Esophagus muscularis mucosa (tissue), 4 donors: ENCODE data around the gene C3orf80. TPM values are rescaled to one million over a fixed set of nuclear protein-coding genes. Genes with fewer than 3 reads are reported as not detected.

Experiments
- DNase-seq: peaks from one replicate; pipeline ENCODE4 v3.0.0-alpha.2; 2017; ENCODE audit errors: extremely low spot score
- H3K27ac ChIP-seq, 4 donors: fragments of 200-600 bp; sonication (generic); replicated peaks in 1 of 4; 1 replicate in 3 of 4; 2 replicates in 1 of 4; pipeline ENCODE4 v1.5.1; 2016 to 2019; ENCODE audit warnings: mild to moderate bottlenecking in 1 of 4
- H3K27me3 ChIP-seq, 4 donors: fragments of 200-600 bp; sonication (generic); one replicate each; pipeline versions ENCODE4 v1.5.1 to v1.6.0; 2016 to 2019
- H3K36me3 ChIP-seq, 4 donors: fragments of 200-600 bp; sonication (generic); one replicate each; pipeline ENCODE4 v1.5.1; 2016 to 2019
- H3K4me1 ChIP-seq, 4 donors: fragments of 200-600 bp; sonication (generic); one replicate each; pipeline ENCODE4 v1.5.1; 2016 to 2019
- H3K4me3 ChIP-seq, 4 donors: fragments of 200-600 bp; sonication (generic); 1 replicate in 2 of 4; 2 replicates in 2 of 4; pipeline ENCODE4 v1.5.1; 2016 to 2019; ENCODE audit warnings: mild to moderate bottlenecking in 4 of 4, moderate library complexity in 1 of 4
- H3K9me3 ChIP-seq, 4 donors: fragments of 200-600 bp; sonication (generic); 1 replicate in 3 of 4; 2 replicates in 1 of 4; pipeline ENCODE4 v1.5.1; 2016 to 2019
- CTCF ChIP-seq, 3 experiments: fragments of 200-600 bp in 2 of 3; fragments of 450-650 bp in 1 of 3; sonication (generic) in 2 of 3; IDR thresholded peaks; one replicate each; pipeline ENCODE4 v1.5.1; 2017 to 2019; ENCODE audit warnings: antibody characterized with exemption in 3 of 3, mild to moderate bottlenecking in 2 of 3, moderate library complexity in 1 of 3
- EP300 ChIP-seq: sonication (generic); formaldehyde crosslinking; IDR thresholded peaks from one replicate; pipeline ENCODE4 v1.6.1; 2017; ENCODE audit warnings: antibody characterized with exemption
- POLR2A ChIP-seq: fragments of 450-650 bp; IDR thresholded peaks from one replicate; pipeline ENCODE4 v1.6.1; 2017; ENCODE audit warnings: antibody characterized with exemption, moderate library complexity, mild to moderate bottlenecking, low read depth
- POLR2AphosphoS5 ChIP-seq, 2 donors: sonication (generic); formaldehyde crosslinking; IDR thresholded peaks; one replicate each; pipeline ENCODE4 v1.6.1; 2017; ENCODE audit warnings: antibody characterized with exemption in 2 of 2
- WGBS: methylation state at CpG from one replicate; pipeline ENCODE4 v1.1.5; 2018; 5-methylcytosine and 5-hydroxymethylcytosine counted together
- intact Hi-C: fragments of 100-400 bp; cut with DNase I; formaldehyde crosslinking; loops from one replicate; pipeline ENCODE4 v1.15.1; 2023
- total RNA-seq, 4 donors: library from RNA; depleted of rRNA; stranded (reverse); fragments of >200 nt; gene quantifications; one replicate each; pipeline versions ENCODE4 v1.1.0 to v1.2.1, GENCODE V29; 2016

The C3orf80 gene
- total RNA-seq, 4 donors from 2014 or later: under 0.01 to 0.26 (median 0.17) TPM

DNA sequence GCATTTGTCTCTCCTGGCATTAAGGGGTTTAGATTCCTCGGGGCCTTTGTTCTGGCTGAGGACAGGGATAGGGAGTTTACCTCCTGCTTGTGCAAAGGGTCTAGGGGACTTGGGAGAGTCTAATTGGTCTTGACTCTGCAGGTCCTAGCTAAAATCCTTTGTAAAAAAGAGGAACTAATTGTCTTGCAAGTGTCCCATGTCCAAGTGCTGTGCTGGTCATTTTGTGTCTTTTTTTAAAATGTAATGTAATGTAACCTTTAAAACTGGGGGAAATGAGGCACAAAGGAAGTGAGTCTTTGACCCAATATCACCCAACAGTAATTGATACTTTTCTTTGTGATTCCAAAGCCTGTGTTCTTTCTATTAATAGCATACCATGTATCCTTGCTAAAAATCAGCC, 14.9 kb upstream of the C3orf80 start:
- no peaks in the 10 kb centered on the region for H3K27me3 ChIP-seq
- no peaks in the 10 kb centered on the region for H3K4me1 ChIP-seq
- H3K9me3 ChIP-seq: no peaks in the 10 kb centered on the region
- no peak overlapping the region for H3K27ac ChIP-seq
- WGBS: 100% methylated on average over 1 of the region's 1 CpG
- no peaks in the 10 kb centered on the region for H3K36me3 ChIP-seq
- intact Hi-C loops: no loop called here
- no peak overlapping the region for H3K4me3 ChIP-seq
- DNase-seq: peak; percentile 55
- TF ChIP-seq POLR2AphosphoS5 (IDR thresholded peaks at IDR 0.05) (no peak), CTCF (IDR thresholded peaks at IDR 0.05) (no peak), EP300 (no peak), POLR2A (no peak)

GRCh38 chr3:160210799-160211221, 14.4 kb upstream of the C3orf80 start:
- H3K9me3 ChIP-seq: no peaks in the 10 kb centered on the region
- no peak for DNase-seq
- intact Hi-C loops: no loop called here
- no peak overlapping the region for H3K27ac ChIP-seq
- H3K36me3 ChIP-seq: no peaks in the 10 kb centered on the region
- H3K4me3 ChIP-seq: no peak overlapping the region
- TF ChIP-seq POLR2A (no peak), EP300 (no peak), POLR2AphosphoS5 (IDR thresholded peaks at IDR 0.05) (no peak), CTCF (IDR thresholded peaks at IDR 0.05) (no peak)
- H3K4me1 ChIP-seq: no peaks in the 10 kb centered on the region
- 76% methylated on average over 1 of the region's 1 CpG for WGBS
- H3K27me3 ChIP-seq: no peaks in the 10 kb centered on the region

GRCh38 chr3:160213191-160213590, 12.0 kb upstream of the C3orf80 start:
- intact Hi-C loops: no loop called here
- TF ChIP-seq POLR2A: no peak
- Histone ChIP-seq H3K36me3 (no peaks in the 10 kb centered on the region), H3K27me3 (no peaks in the 10 kb centered on the region), H3K4me3 (no peak overlapping the region), H3K27ac (no peak overlapping the region), H3K4me1 (no peaks in the 10 kb centered on the region), H3K9me3 (no peaks in the 10 kb centered on the region)
- no peak for DNase-seq
- 85% methylated on average over 1 of the region's 1 CpG for WGBS

- TF ChIP-seq POLR2A (no peak), POLR2AphosphoS5 (IDR thresholded peaks at IDR 0.05) (no peak), CTCF (IDR thresholded peaks at IDR 0.05) (no peak), EP300 (no peak)
- Histone ChIP-seq H3K36me3 (no peaks in the 10 kb centered on the region), H3K27ac (no peak overlapping the region), H3K4me1 (no peaks in the 10 kb centered on the region), H3K27me3 (no peaks in the 10 kb centered on the region), H3K4me3 (no peak overlapping the region), H3K9me3 (no peaks in the 10 kb centered on the region)
- no peak for DNase-seq
- WGBS: 63% methylated on average over 4 of the region's 4 CpGs
- intact Hi-C loops: no loop called here
Observed at GRCh38 chr3:160217675-160218074, 7.5 kb upstream of the C3orf80 start.

DNA sequence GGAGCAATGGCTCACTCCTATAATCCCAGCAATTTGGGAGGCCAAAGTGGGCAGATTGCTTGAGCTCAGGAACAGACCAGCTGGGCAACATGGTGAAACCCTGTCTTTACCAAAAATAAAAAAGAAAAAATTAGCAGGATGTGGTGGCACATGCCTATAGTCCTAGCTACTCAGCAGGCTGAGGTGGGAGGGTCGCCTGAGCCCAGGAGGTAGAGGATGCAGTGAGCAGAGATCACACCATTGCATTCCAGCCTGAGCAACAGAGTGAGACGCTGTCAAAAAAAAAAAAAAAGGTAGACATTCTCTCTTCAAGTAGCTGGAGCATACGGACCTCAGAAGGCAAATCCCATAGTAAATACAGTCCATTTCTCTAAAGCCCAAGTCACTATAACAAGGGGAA, 7.1 kb upstream of the C3orf80 start:
- H3K4me3 ChIP-seq: no peak overlapping the region
- WGBS: 65% methylated on average over 3 of the region's 3 CpGs
- intact Hi-C loops: no loop called here
- H3K4me1 ChIP-seq: no peaks in the 10 kb centered on the region
- H3K27me3 ChIP-seq: no peaks in the 10 kb centered on the region
- no peaks in the 10 kb centered on the region for H3K9me3 ChIP-seq
- TF ChIP-seq POLR2AphosphoS5 (IDR thresholded peaks at IDR 0.05) (no peak), CTCF (IDR thresholded peaks at IDR 0.05) (no peak), POLR2A (no peak), EP300 (no peak)
- no peaks in the 10 kb centered on the region for H3K36me3 ChIP-seq
- DNase-seq: no peak
- no peak overlapping the region for H3K27ac ChIP-seq
